Right atrium auricular region (tissue), 2 donors: ENCODE data around the gene PAX5. TPM values are rescaled to one million over a fixed set of nuclear protein-coding genes. Genes with fewer than 3 reads are reported as not detected.
A peak's percentile ranks its signal among the peaks of the same experiment; 100 is the strongest.

Experiments used
- DNase-seq: peaks from one replicate; pipeline ENCODE4 v3.0.0-alpha.2; 2019; ENCODE audit warnings: low spot score
- H3K27ac ChIP-seq, 2 donors: fragments of 200-600 bp; sonication (generic); 1 replicate in 1 of 2; 2 replicates in 1 of 2; pipeline ENCODE4 v1.5.1; 2016 to 2019
- H3K27me3 ChIP-seq, 2 donors: fragments of 200-600 bp; sonication (generic); one replicate each; pipeline versions ENCODE4 v1.5.1 to v1.6.0; 2017 to 2019
- H3K36me3 ChIP-seq: fragments of 200-600 bp; sonication (generic); one replicate; pipeline ENCODE4 v1.5.1; 2016
- H3K4me1 ChIP-seq, 2 donors: fragments of 200-600 bp; sonication (generic); one replicate each; pipeline versions ENCODE4 v1.5.1 to v1.6.0; 2017 to 2019
- H3K4me3 ChIP-seq, 2 donors: fragments of 200-600 bp; sonication (generic); 1 replicate in 1 of 2; 2 replicates in 1 of 2; pipeline ENCODE4 v1.5.1; 2017 to 2019; ENCODE audit warnings: mild to moderate bottlenecking in 1 of 2, moderate library complexity in 1 of 2
- H3K9me3 ChIP-seq, 2 donors: fragments of 200-600 bp; sonication (generic); one replicate each; pipeline ENCODE4 v1.5.1; 2019
- total RNA-seq, 2 donors: library from RNA; depleted of rRNA; stranded (reverse); fragments of >200 nt; gene quantifications; one replicate each; pipeline ENCODE4 v1.1.0, GENCODE V29; 2016
- TF ChIP-seq, protein P1 (sequence below), 2 donors: fragments of 200-600 bp; sonication (generic); IDR thresholded peaks; one replicate each; pipeline ENCODE4 v1.5.1; 2019; ENCODE audit warnings: antibody characterized with exemption in 2 of 2

Gene PAX5
- total RNA-seq, 2 donors from 2014 or later = 0.59 TPM; not detected in 1

DNA sequence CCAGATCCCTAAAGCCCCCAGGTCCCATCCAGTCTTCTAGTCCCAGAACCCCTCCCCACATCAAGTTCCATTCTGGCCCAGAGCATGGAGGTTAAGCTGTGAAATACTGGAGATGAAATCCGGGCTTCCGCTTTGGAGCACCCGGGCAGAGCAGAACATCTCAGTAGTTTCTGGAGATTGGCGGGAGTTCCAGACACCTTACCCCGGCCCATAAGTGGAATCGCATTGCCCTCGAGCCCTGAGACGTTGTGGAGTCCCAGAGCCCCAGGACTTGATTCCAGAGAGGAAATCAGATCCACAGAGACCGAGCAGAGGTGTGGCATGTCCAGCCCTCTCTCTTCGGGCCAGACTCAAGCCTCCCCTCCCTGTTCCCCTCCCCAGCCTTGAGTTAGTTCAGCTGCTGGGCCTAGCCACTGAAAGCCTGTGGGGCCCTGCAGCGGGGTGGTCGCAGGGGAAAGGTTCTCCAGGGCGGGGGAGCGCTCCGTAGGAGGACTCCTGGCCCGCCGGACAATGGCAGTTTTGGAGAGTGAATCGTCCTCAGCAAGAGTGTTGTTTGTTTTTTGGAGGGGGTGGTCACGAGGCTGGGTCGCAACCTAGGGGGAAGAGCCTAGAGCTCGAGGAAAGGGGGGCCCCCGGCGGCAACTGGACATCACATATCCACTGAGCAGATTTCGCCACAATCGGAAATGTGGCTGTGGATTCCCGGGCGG is 1.0 kb upstream of the PAX5 start:
- no peak for DNase-seq
- no peaks in the 10 kb centered on the region for H3K36me3 ChIP-seq
- TF ChIP-seq, protein P1, sequence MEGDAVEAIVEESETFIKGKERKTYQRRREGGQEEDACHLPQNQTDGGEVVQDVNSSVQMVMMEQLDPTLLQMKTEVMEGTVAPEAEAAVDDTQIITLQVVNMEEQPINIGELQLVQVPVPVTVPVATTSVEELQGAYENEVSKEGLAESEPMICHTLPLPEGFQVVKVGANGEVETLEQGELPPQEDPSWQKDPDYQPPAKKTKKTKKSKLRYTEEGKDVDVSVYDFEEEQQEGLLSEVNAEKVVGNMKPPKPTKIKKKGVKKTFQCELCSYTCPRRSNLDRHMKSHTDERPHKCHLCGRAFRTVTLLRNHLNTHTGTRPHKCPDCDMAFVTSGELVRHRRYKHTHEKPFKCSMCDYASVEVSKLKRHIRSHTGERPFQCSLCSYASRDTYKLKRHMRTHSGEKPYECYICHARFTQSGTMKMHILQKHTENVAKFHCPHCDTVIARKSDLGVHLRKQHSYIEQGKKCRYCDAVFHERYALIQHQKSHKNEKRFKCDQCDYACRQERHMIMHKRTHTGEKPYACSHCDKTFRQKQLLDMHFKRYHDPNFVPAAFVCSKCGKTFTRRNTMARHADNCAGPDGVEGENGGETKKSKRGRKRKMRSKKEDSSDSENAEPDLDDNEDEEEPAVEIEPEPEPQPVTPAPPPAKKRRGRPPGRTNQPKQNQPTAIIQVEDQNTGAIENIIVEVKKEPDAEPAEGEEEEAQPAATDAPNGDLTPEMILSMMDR (IDR thresholded peaks at IDR 0.05) = no peak
- no peak overlapping the region for H3K27ac ChIP-seq
- H3K9me3 ChIP-seq = no peaks in the 10 kb centered on the region
- H3K4me1 ChIP-seq = peaks cover 0 to 48% of the 10 kb centered on the region in 2 donors
- peaks cover 63 to 95% of the 10 kb centered on the region in 2 donors for H3K27me3 ChIP-seq
- peak overlapping the region in 1 of 2 donors; percentile 6 for H3K4me3 ChIP-seq

DNA sequence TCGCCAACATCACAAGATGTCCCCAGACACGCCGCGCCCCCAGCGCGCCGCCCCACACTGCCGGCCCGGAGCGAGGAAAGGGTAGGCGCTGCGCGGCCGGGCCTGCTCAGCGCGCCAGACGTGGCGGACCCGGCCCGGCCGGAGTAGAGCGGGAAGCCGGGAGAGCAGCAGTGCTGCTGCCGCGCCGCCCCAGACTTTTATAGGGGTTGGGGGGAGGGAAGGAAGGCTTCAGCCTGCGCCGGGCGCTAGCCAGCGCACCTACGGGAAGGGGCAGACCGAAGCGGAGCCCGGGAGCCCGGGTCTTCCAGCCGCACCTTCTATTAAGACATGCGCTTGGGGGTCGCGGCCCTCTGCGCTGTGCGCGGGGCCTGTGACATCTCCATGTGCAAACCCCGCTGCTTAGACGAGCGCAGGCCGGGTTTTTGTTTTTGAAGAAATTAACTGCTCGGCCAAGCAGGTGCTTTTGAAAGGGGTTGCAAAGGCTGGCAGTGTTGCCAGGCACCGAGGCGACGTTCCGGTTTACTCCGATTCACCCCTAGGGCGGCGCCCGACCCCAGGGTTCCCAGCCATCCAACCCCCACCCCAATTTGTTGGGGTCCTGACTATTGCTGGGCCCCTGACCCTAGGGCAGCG is 353 bp upstream of the PAX5 start:
- peaks cover 0 to 54% of the 10 kb centered on the region in 2 donors for H3K4me1 ChIP-seq
- no peaks in the 10 kb centered on the region for H3K9me3 ChIP-seq
- H3K36me3 ChIP-seq = no peaks in the 10 kb centered on the region
- DNase-seq = no peak
- peaks cover 70 to 97% of the 10 kb centered on the region in 2 donors for H3K27me3 ChIP-seq
- peak overlapping the region in 1 of 2 donors; percentile 21 for H3K4me3 ChIP-seq
- TF ChIP-seq, protein P1 (IDR thresholded peaks at IDR 0.05) = no peak
- H3K27ac ChIP-seq = no peak overlapping the region

DNA sequence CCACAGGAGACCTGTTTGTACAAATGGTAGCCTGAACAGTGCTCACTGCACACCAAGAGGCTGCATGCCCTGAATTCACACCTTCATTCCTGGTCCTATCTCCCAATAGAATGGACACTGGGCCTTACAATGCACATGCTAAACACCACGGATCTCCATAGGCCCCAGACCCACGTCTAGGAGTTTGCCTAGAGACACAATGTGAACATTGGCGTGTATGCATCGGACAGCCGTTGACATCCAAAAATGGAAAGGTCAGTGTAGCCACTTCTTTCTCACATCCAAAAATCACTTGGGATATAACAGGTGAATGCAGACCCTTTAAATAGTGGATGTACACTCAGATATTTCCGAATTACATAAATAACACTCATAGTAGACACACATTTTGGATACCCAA is 927 bp downstream of the PAX5 start:
- no peaks in the 10 kb centered on the region for H3K9me3 ChIP-seq
- H3K36me3 ChIP-seq = no peaks in the 10 kb centered on the region
- H3K27me3 ChIP-seq = peaks cover 73 to 97% of the 10 kb centered on the region in 2 donors
- H3K27ac ChIP-seq = no peak overlapping the region
- no peak overlapping the region for H3K4me3 ChIP-seq
- peaks cover 0 to 57% of the 10 kb centered on the region in 2 donors for H3K4me1 ChIP-seq
- TF ChIP-seq, protein P1 (IDR thresholded peaks at IDR 0.05) = no peak
- DNase-seq = no peak

DNA sequence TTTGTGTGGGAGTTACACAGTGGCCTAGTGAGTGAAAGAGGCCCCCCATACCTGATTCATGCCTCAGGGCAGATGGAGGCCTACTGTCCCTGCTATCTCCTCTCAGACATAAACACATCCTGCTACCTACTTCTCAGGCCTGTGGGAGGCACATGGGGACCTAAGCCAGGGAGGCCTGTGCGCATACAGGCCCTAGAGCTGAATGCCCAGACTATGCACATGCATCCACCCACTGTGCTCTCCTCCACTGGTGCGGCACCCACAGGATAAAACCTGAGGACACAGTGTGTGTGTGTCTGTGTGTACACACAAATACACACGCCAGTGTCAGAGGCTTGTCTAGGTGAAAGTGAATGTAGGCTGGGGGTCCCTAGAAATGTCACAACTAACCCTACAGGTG is 1.4 kb downstream of the PAX5 start:
- H3K4me3 ChIP-seq = no peak overlapping the region
- peaks cover 71 to 96% of the 10 kb centered on the region in 2 donors for H3K27me3 ChIP-seq
- H3K27ac ChIP-seq = no peak overlapping the region
- TF ChIP-seq, protein P1 (IDR thresholded peaks at IDR 0.05) = no peak
- no peaks in the 10 kb centered on the region for H3K9me3 ChIP-seq
- peaks cover 0 to 56% of the 10 kb centered on the region in 2 donors for H3K4me1 ChIP-seq
- DNase-seq = no peak
- H3K36me3 ChIP-seq = no peaks in the 10 kb centered on the region

DNA sequence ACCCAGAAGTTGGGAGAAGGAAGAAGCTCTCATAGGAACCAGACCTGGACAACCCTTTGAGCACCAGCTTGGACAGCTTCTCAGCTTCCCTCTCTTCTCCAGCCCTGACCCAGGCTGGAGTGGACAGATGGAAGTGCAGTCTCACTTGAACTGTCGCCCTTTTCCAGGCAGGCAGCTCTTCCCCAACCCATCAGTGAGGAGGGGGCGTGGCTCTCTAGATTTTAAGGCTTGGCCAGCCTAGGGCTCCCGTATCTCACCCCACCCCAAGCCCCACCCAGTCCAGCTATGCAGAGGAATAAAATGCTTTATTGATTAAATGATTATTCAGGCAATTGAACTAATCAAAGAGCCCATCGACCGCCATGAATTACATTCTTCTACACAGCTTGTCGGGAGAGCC is 2.2 kb downstream of the PAX5 start:
- H3K27ac ChIP-seq = no peak overlapping the region
- DNase-seq = no peak
- peaks cover 69 to 96% of the 10 kb centered on the region in 2 donors for H3K27me3 ChIP-seq
- TF ChIP-seq, protein P1 (IDR thresholded peaks at IDR 0.05) = no peak
- H3K4me3 ChIP-seq = no peak overlapping the region
- H3K4me1 ChIP-seq = peaks cover 0 to 56% of the 10 kb centered on the region in 2 donors
- H3K36me3 ChIP-seq = no peaks in the 10 kb centered on the region
- no peaks in the 10 kb centered on the region for H3K9me3 ChIP-seq
